HepG2 (cell line): ENCODE data around the gene RNU6-1. TPM values are rescaled to one million over a fixed set of nuclear protein-coding genes. Genes with fewer than 3 reads are reported as not detected.

Experiments used
- BATF2 ChIP-seq: sonication (generic); formaldehyde crosslinking; IDR thresholded peaks from 2 replicates; pipeline ENCODE4 v1.8.0; 2022; ENCODE audit warnings: mild to moderate bottlenecking, missing genetic modification reagents, moderate library complexity
- CEBPG ChIP-seq: IDR thresholded peaks from 2 replicates; pipeline ENCODE4 v1.6.1; 2016
- CREM ChIP-seq, 2 experiments: sonication (generic) in 1 of 2; formaldehyde crosslinking in 1 of 2; IDR thresholded peaks; 2 replicates each; pipeline versions ENCODE4 v1.4.0 to v1.6.1; 2016 to 2020; ENCODE audit warnings: antibody characterized with exemption in 1 of 2, mild to moderate bottlenecking in 1 of 2, missing genetic modification reagents in 1 of 2
- ELF3 ChIP-seq: IDR thresholded peaks from 2 replicates; pipeline ENCODE4 v1.6.1; 2016; ENCODE audit warnings: missing genetic modification reagents, missing compliant biosample characterization
- HMGXB4 ChIP-seq, 2 experiments: sonication (generic) in 1 of 2; formaldehyde crosslinking in 1 of 2; IDR thresholded peaks; 2 replicates each; pipeline versions ENCODE4 v1.4.0 to v1.6.1; 2018 to 2020; ENCODE audit warnings: missing genetic modification reagents in 2 of 2, borderline replicate concordance in 1 of 2, low read depth in 1 of 2, mild to moderate bottlenecking in 1 of 2, missing biosample characterization in 1 of 2
- MXD3 ChIP-seq: IDR thresholded peaks from 2 replicates; pipeline ENCODE4 v1.6.1; 2016; ENCODE audit warnings: mild to moderate bottlenecking, missing biosample characterization, missing genetic modification reagents
- NR2F6 ChIP-seq, 2 experiments: IDR thresholded peaks; 2 replicates each; pipeline ENCODE4 v1.6.1; 2016; ENCODE audit warnings: antibody characterized with exemption in 1 of 2, mild to moderate bottlenecking in 1 of 2
- NR3C1 ChIP-seq: sonication (generic); formaldehyde crosslinking; IDR thresholded peaks from 2 replicates; pipeline ENCODE4 v1.4.0; 2020; ENCODE audit warnings: missing genetic modification reagents
- ONECUT2 ChIP-seq: sonication (generic); formaldehyde crosslinking; IDR thresholded peaks from 2 replicates; pipeline ENCODE4 v1.4.0; 2020; ENCODE audit warnings: missing genetic modification reagents
- PRMT3 ChIP-seq: sonication (generic); formaldehyde crosslinking; IDR thresholded peaks from 2 replicates; pipeline ENCODE4 v1.8.1; 2022; ENCODE audit warnings: low read depth, mild to moderate bottlenecking, moderate library complexity, missing genetic modification reagents, borderline replicate concordance
- REL ChIP-seq: sonication (generic); formaldehyde crosslinking; conservative IDR thresholded peaks from 2 replicates; pipeline ENCODE4 v1.8.0; 2022; ENCODE audit warnings: mild to moderate bottlenecking, missing genetic modification reagents, moderate library complexity
- RXRB ChIP-seq: IDR thresholded peaks from 2 replicates; pipeline ENCODE4 v1.6.1; 2016; ENCODE audit warnings: borderline replicate concordance, missing genetic modification reagents, missing compliant biosample characterization
- SOX13 ChIP-seq, 3 experiments: fragments of 450-650 bp in 1 of 3; sonication (generic) in 1 of 3; formaldehyde crosslinking in 1 of 3; IDR thresholded peaks in 2 of 3; conservative IDR thresholded peaks in 1 of 3; 2 replicates each; pipeline versions ENCODE4 v1.5.0 to v1.6.1; 2016 to 2020; ENCODE audit warnings: antibody characterized with exemption in 1 of 3, mild to moderate bottlenecking in 1 of 3, missing compliant biosample characterization in 1 of 3, missing genetic modification reagents in 1 of 3, moderate library complexity in 1 of 3
- TFDP1 ChIP-seq: IDR thresholded peaks from 2 replicates; pipeline ENCODE4 v1.6.1; 2016; ENCODE audit warnings: missing compliant biosample characterization, missing genetic modification reagents, borderline replicate concordance
- ZBTB2 ChIP-seq: sonication (generic); formaldehyde crosslinking; IDR thresholded peaks from 2 replicates; pipeline ENCODE4 v1.8.0; 2022; ENCODE audit warnings: low read depth, missing genetic modification reagents
- ZFY ChIP-seq: sonication (generic); formaldehyde crosslinking; IDR thresholded peaks from 2 replicates; pipeline ENCODE4 v1.4.0; 2020; ENCODE audit warnings: missing genetic modification reagents
- ZNF101 ChIP-seq: sonication (generic); formaldehyde crosslinking; IDR thresholded peaks from 2 replicates; pipeline ENCODE4 v1.4.0; 2020; ENCODE audit warnings: mild to moderate bottlenecking, low read depth, missing genetic modification reagents, borderline replicate concordance
- ZNF296 ChIP-seq: sonication (generic); formaldehyde crosslinking; conservative IDR thresholded peaks from 2 replicates; pipeline ENCODE4 v1.5.0; 2020; ENCODE audit warnings: mild to moderate bottlenecking, missing genetic modification reagents
- ZNF460 ChIP-seq: sonication (generic); formaldehyde crosslinking; IDR thresholded peaks from 2 replicates; pipeline ENCODE4 v1.5.1; 2020; ENCODE audit warnings: missing genetic modification reagents, mild to moderate bottlenecking, borderline replicate concordance
- ZNF780A ChIP-seq: sonication (generic); formaldehyde crosslinking; IDR thresholded peaks from 2 replicates; pipeline ENCODE4 v1.8.0; 2022; ENCODE audit warnings: mild to moderate bottlenecking, missing genetic modification reagents, moderate library complexity
- polyA plus RNA-seq, 8 experiments: library from polyadenylated mRNA; depleted of rRNA in 3 of 8; stranded (reverse) in 7 of 8; unstranded in 1 of 8; fragments of >200 nt; fragmentation: Illumina TruSeq in 4 of 8; extraction: Trizol in 4 of 8; gene quantifications; 2 replicates each; pipeline versions ENCODE4 v1.2.1 to v1.2.3, GENCODE V29; 2011 to 2016; ENCODE audit warnings: low read depth in 4 of 8, missing spikeins in 1 of 8, mixed read lengths in 1 of 8; ENCODE audit not compliant: insufficient read depth in 1 of 8
- total RNA-seq, 5 experiments: library from RNA; depleted of rRNA; stranded (reverse); fragments of >200 nt; fragmentation: Illumina TruSeq; extraction: Trizol; gene quantifications; 2 replicates each; pipeline ENCODE4 v1.2.3, GENCODE V29; 2016; ENCODE audit warnings: low read depth in 1 of 5

The RNU6-1 gene
- total and polyA plus RNA-seq, 2 of the 13 experiments (the other 11 are each of a cell fraction or from before 2014, with no cell fraction given), result under 0.01 TPM; not detected in 1

- TF ChIP-seq PRMT3 (no peak), HMGXB4 (CRISPR knock-in tag; IDR thresholded peaks at IDR 0.05; ENCODE audit: borderline replicate concordance in 1 of 2, low read depth in 1 of 2) (peak; percentile 58 to 78; a peak in 3 of 4 replicates), NR3C1 (CRISPR knock-in tag) (no peak), ZBTB2 (CRISPR knock-in tag) (0 out of 2 replicates have a peak, but pooled peaks have one; percentile 25), MXD3 (CRISPR knock-in tag) (peak; percentile 39; the same call in 1 of the 2 replicates), RXRB (CRISPR knock-in tag) (peak; percentile 34; the same call in 1 of the 2 replicates), CREM (IDR thresholded peaks at IDR 0.05) (no peak), CREM (CRISPR knock-in tag; IDR thresholded peaks at IDR 0.05) (no peak), TFDP1 (peak; percentile 86), BATF2 (CRISPR knock-in tag) (0 out of 2 replicates have a peak, but pooled peaks have one; percentile 26), ZNF780A (CRISPR knock-in tag) (no peak), SOX13 (IDR thresholded peaks at IDR 0.05) (no peak), SOX13 (CRISPR knock-in tag; conservative IDR thresholded peaks at IDR 0.05 in 1 of 2, IDR thresholded peaks at IDR 0.05 in 1 of 2) (no peak), ELF3 (CRISPR knock-in tag) (0 out of 2 replicates have a peak, but pooled peaks have one; percentile 31), REL (CRISPR knock-in tag) (no peak), ONECUT2 (CRISPR knock-in tag) (no peak), ZNF101 (CRISPR knock-in tag) (no peak), CEBPG (CRISPR knock-in tag) (peak; percentile 51; the same call in 1 of the 2 replicates), ZNF460 (CRISPR knock-in tag) (no peak), ZNF296 (CRISPR knock-in tag) (0 out of 2 replicates have a peak, but pooled peaks have one; percentile 24), ZFY (CRISPR knock-in tag) (peak; percentile 66), NR2F6 (IDR thresholded peaks at IDR 0.05) (no peak), NR2F6 (CRISPR knock-in tag; IDR thresholded peaks at IDR 0.05) (no peak)
Measured at GRCh38 chr15:67838789-67839332, 984 bp downstream of the RNU6-1 start (continued).
